Fibroblast of the conjunctiva (primary cell): Measurements from ENCODE around the gene CHCHD6.

Experiments used
- DNase-seq: peaks from one replicate; pipeline ENCODE4 v3.0.0-alpha.2; 2010; ENCODE audit warnings: low read depth

CHCHD6 gene

DNA sequence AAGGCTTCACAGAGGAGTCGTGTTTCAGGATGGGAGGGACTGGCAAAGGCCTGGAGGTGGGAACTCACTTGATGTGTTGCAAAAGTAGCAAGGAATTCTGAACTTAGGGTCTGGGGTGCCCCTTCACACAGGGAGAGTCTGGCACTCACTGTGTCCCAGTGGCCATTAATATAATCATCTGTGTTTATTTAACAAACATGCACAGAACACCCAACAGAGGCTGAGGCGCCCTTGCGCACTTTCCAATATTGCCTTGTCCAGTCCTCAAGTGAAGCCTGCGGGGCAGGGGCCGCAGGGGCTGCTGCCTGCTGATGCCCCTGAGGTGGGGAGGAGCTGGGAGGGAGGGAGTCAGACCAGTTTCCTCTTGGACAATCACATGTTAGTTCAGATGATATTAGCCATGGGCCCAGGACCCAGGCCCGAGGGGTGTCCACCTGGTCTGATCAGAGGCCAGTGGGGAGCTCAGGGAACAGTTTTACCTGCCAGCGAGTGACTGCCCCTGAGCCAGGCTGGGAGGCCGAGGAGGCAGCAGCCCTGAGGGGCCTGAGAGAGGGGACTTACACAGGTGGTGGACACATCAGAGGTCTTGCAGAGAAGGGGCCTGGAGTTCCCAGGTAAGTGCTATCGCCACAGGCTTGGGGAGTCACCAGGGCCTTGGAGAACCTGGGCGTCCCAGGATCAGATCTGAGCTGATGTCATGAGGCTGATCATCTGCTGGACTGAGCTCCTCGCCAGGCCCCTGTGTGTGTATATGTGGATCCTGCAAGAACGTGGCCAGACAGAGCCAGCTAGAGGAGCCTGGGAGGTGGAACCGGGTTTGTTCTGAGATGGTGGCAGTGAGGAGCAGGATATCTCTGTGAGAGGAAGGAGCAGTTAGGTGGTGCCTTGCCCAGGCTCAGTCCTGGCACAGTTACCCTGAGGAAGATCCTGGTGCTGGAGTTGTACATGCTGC, 35.3 kb upstream of the CHCHD6 start:
- no peak for DNase-seq

DNA sequence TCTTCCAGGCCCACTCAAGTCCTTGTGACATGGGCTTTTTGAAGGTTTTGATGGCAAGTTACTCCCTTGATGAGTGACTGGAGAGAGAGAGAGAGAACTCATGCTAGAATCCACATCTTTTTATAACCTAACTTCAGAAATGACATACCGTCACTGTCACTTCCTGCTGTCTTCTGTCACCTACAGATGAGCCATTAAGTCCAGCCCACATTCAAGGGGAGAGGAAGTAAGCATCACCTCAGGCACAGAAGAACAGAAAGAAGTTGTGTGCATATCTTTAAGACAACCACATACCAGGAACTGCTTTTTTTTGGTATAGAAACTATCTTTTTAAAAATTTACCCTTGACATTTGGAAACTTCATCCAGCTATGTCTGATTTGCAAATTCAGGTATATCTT, 32.5 kb upstream of the CHCHD6 start:
- DNase-seq, result no peak

DNA sequence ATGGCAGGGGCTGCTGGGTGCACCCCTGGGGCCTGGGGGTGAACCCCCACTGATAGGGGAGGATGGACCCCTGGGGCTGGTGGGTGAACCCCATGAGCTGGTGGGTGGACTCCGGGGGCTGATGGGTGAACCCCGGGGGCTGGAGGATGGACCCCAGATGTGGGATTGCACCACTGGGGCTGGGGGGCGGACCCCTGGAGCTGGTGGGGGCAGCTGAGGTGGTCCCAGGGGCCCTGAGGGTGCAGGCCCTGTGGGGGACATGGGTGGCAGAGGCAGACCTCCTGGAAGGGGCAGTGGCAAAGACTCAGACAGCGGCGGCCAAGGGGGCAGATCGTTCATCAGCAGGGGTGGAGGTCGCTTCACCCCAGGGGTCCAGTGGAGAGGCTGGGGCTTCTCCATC, 31.7 kb upstream of the CHCHD6 start:
- no peak for DNase-seq

DNA sequence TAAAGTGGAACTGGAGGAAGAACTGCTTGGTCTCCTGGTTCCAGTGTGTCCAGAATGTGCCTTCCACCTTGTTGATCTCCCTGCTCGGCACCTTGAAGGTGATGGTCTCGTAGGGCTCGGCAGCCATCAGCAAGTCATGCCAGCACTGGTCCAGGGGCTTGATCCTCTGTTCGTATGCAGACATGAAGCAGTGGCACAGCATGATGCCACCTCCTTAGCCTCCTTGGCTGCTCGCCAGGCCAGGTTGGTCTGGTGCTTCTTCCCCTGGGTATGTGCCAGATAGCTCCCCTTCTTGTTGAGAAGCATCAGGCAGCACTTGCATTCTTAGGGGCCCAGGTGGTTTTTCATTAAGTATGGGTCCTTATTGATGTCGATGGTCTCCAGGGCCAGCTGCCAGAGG, 31.3 kb upstream of the CHCHD6 start:
- DNase-seq, result no peak

DNA sequence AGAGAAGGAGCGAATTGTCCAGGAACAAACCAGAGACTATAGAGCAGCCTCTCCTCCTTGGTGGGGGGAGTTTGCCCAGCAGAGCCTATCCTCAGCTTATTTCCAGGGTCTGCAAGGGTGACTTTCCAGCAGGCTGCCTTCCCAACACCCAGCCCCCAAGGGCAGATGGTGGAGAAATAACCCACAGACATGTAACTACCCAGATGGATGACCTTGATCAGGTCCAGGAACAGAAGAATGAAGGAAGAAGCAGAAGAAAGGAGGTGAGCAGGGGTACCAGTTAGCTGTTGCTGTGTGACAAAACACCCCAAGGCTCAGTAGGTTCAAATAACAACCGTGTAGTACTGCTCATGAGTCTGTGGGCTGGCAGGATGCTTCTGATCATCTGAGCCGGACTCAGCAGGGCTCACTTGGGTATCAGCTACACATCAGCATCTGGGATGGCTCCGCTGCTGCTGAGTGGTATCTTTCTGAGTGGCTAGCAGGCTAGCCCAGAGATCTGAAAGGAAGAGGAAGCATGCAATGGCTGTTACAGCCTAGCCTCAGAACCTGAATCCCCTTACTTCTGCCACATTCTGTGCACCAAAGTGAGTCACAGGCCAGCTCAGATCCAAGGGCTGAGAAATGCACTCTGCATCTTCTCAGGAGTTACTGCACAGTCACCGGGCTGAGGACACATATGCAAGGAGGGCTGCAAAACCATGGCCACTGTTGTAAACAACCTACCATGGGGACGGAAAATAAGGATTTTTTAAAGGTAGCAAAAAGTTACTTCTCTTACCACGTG, 26.9 kb upstream of the CHCHD6 start:
- DNase-seq, result no peak

DNA sequence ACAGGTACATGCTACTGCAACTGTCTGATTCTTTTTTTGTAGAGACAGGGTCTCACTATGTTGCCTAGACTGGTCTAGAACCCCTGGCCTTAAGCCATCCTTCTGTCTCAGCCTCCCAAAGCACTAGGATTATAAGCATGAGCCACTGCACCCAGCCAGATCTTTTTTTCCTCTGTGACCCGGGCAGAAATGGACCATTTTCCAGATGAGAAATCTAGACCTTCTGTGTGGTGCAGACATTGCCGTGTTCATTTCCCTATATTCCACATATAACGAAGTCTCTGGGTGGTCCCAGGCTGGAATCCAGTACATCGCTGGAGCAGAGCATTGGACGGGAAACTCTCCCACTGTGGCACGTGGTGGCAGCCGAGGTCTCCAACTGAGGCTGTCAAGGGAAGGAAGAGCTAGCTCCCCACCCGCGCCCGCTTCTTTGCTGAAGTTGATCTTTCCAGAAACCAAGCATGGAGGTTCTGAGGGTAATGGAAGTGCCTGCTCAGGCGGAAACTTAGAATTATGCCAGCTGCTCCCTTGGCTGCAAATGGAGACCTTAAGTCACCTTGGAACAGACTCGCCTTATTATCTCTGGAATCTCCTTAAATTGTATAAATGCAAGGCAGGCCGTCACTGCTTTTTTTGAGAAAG, 26.1 kb upstream of the CHCHD6 start:
- no peak for DNase-seq

DNA sequence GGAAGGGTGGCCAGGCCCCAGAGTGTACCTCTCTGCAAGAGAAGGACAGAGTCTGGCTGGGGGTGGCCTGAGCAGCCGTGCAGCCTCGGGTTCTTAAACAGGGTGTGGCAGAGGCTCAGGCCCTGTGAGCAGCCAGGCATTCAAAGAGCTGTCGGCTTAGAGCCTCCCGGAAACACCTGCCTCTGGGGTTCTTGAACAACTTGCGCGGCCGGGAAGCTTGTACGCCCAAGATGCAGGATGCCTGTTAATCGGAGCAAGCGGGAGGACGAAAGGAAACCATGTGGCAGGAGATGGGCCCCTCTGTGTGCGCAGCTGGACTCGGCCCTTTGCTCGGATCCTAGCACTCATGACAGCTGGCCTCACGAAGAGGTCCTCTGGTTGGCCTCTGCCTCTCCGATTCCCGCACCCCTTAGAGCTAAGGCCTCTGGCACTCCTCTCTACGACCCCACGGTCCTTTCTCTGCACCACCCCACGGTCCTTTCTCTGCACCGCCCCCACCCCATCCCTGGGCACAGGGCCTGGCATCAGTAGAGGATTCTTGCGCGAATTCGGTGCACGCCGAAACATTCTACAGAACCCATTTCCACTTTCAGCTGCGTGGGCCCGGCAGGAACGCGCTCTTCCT, 25.2 kb upstream of the CHCHD6 start:
- no peak for DNase-seq

DNA sequence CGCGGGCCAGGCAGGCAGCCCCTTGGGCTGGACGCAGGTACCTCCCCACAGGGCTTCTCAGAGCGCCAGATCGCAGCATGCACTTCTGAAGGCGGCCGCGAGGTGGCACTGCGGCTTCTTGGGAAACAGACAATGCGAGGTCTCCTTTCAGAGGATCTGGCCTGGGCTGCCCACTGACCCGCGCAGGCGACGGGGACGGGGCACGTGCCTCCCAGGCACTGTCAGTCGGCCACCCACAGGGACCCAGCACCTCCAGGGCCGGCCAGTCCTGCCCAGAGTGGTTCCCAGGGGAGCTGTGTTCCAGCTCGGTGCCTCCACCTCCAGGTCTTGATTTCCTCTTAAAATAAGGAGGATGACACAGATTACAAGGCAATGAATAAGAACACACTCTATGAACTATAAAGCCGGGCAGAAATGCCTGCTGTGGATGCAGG, 24.7 kb upstream of the CHCHD6 start:
- peak; percentile 57 for DNase-seq

DNA sequence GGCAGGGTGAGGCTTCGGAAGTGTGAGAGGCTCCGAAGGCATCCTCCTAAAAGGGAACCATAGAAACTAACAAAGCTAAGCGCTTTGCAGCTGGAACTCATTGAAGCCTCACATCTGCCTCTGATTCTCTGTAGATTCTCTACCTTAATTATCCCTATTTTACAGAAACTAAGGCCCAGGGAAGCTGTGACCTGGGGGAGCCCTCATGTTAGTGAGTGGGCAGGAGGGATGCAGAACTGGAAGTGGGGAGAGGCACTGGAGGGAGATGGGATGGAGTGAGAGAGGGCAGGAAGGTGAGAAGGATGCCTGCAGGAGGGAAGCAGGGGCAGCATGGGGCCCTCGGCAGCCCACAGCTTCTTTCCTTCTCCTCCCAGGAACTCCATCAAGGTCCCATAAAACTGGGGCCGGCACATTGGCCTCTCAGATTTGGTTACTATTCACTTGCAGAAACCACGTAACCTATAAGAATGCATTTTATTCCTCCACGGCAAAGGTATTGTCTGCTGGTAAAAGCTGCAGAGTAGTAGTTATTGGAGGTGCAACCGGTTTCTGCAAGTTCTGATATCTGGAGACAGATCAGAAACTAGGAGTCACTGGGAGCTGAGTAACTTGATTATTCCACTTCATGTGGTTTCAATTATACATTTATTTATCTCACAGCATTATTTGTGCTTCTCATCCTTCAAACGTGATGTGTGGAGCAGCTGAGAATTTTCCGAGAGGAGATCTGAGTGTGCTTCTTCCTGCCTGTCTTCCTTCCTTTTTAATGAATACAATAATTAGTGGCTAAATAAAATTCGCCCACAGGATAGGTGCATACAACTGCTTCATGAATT, 24.0 kb upstream of the CHCHD6 start:
- DNase-seq, result no peak

DNA sequence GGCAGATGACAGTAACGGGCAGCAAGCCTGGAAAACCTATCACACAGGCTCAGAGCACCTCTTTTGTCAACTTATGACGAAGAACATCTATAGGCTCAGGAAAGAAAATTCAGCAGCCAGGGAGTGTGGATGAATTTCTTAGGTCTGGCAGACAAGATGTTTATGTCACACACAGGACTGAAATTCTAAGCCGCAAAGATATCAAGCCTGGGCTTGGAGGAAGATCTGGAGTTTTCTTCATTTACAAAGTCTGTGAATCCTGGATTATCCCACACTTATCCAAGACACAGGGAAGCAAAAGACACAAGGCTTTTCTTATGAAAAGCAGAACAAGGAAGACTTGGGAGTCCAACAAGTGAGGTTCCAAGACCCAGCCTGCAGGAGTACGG, 23.4 kb upstream of the CHCHD6 start:
- DNase-seq, result no peak

DNA sequence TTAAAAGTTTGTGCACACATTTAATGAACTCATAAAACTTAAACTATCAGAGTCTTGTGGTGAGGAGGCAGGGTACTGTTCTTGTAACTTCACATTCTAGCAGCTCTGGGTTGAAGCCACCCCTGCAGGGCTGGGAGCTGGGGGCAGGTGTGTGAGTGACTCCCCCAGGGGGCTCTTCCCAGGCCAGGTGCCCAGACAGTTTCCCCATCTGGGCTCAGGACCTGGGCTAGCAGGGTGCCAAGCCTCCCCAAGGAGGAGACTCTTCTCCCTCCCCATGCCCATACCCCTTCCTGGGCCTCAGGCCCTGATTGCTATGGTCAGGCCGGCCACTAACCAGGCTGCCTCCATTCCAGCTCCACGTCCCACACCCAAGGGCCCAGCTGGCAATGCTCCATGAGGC, 22.0 kb upstream of the CHCHD6 start:
- DNase-seq, result no peak

DNA sequence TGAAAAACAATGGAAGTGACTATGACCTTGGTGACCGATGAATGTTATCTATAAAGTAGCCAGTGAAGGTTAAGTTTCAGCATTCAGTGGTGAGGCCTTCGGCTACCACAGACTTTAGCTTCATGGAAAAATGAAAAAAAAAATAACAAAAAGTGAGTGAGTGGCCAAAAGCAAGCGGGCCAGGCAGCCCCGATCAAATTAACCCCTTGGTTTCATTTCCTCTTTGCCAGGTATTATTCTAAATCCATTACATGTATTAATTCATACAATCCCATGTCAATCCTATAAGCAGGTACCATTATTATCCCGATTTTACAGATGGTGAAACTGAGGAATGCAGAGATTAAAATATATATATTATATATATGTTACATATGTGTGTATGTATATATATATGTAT, 21.0 kb upstream of the CHCHD6 start:
- no peak for DNase-seq

DNA sequence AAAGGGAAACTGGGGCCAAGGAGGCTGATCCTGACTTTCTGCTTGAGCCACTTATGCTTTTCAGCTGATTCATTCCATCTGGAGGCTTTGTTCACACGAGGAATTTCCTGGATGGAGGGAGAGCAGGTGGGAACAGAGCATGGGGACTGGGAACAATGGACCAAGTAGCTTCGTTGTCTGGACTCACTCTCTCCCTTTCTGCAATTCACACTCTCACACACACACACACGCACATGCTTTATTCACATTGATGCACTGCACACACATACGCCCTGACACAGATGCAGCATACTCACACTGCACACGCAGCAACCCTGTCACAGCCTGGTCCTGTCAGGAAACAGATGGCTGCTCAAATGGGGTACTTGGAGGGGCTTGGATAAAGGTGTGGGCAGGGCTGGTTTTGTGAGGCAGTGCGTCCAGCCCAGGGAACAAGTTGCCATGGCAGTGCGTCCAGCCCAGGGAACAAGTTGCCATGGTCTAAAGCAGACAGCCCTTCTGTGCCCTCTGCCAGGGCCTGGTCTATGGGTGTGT, 19.8 kb upstream of the CHCHD6 start:
- DNase-seq, result no peak

DNA sequence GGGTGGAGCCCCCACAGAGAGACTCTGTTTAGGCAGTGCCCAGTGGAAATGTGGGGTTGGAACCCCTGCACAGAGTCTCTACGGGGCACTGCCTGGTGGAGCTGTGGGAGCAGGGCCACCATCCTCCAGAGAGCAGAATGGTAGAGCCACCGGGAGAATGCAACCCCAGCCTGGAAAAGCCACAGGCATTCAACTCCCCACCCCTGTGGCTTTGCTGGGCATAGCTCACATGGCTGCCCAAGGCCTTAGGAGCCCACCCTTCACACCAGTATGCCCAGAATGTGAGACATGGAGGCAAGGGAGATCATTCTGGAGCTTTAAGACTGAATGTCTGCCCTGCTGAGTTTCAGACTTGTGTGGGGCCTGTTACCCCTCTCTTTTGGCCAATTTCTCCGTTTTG, 19.0 kb upstream of the CHCHD6 start:
- no peak for DNase-seq

DNA sequence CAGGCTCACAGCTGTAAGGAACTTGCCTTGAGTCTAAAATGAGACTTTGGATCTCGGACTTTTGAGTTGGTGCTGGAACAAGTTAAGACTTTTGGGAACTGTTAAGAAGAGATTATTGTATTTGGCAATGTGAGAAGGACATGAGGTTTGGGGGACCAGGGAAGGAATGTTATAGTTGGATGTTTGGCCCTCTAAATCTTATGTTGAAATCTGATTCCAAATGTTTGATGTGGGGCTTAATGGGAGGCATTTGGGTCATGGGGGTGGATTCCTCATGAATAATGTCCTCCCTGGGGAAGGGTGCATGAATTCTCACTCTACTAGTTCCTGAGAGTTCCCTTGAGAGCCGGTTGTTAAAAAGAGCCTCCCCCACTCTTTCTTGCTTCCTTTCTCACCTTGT, 18.5 kb upstream of the CHCHD6 start:
- no peak for DNase-seq

DNA sequence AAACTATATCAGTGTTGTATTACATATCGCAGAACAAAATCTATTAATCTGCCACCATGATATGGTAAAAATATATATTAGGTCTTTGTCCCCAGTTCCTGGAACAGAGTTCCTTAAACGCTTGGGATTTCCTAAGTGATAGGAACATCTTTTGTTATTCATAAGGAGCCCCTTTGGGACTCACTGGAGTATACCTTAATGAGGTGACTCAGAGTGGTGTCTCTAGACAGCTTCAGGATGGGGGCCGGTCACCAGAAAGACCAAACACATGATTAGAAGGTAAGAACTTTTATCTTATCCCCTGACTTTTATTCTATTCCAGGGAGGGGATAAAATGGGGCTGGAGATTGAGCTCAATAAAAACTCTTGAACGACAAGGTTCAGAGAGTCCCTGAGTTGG, 12.3 kb upstream of the CHCHD6 start:
- no peak for DNase-seq

DNA sequence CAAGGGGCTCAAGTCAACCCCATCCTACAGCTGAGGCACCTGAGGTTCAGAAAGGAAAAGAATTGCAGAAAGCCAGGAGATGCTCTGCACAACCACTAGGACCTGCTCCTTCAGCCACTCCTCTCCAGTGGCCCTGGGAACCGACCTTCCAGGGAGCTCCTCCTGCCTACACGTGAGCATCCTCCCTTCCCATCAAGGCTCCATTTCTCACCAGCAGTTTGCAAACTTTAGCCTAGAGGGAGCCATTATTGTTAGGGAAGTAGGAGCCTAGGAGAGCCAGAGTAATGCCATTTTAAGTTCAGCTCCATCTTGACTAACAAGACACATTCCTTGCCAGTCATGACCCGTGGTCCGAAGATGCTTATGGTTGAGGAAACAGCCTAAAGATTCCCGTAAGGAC, 11.2 kb upstream of the CHCHD6 start:
- no peak for DNase-seq

DNA sequence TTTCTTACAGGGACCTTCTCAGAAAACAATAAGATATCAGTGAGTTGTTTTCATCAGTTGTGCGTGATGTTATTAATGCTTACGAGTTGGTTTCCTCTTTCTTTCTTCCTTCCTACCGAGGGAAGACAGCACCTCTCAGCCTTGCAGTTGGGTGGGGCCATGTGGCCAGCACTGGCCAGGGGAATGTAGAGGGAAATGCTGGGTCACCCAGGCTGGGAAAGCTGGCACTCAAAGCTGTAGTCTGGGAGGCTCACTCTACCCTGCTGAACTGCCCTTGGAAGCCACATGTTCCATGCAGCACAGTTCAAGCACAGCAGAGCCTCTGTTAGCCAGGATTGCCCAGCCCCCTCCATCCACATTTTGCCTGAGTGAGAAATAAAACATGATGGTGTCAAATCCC, 10.1 kb upstream of the CHCHD6 start:
- no peak for DNase-seq

DNA sequence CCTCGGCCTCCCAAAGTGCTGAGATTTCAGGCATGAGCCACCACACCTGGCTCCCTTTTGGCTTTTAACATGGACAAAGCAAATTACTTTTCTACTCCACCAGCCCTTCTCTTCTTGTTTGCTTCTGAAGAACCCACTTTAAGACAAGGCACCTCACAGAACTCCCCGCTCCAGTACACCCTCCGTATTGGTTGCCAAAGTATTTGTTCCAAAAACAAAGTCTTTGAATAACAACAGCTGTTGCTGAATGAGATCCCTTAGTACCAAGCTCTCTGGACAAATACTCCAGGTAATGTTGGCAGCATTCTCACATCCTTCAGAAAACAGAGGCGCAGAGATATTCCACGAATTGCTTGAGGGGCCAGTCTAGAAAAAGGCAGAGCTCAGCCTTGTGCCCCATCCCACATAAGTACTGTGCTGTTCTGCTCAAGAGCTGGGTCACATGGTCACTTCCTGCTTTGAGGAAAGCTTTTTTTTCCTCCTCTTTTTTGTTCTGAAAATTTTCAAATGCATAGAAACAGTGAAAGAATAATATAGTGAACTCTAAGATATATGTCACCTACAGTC, 7.3 kb upstream of the CHCHD6 start:
- DNase-seq, result no peak

DNA sequence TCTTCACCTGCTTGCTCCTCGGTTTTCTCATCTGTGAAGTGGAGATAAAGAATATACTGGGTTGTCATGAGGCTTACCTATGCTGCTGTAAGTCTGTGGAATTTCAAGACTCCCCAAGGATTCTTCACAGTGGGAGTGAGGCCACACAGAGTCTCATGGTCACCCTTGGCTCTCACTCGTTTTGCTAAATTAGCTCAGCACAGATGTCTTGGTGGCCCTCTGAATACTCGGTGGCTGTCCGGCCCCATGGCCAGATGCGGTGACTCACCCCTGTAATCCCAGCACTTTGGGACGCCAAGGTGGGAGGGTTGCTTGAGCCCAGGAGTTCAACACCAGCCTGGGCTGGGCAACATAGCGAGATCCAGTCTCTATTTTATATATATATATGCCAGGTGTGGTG, 5.0 kb upstream of the CHCHD6 start:
- no peak for DNase-seq
